Fibroblast of villous mesenchyme (primary cell): ENCODE results near the gene UVRAG. TPM values are rescaled to one million over a fixed set of nuclear protein-coding genes. Genes with fewer than 3 reads are reported as not detected.
A peak's percentile ranks its signal among the peaks of the same experiment; 100 is the strongest.

ENCODE experiments used
- DNase-seq: peaks from one replicate; pipeline ENCODE4 v3.0.0-alpha.2; 2010; ENCODE audit warnings: low read depth
- H3K4me3 ChIP-seq: 2 replicates; pipeline ENCODE4 v1.5.1; 2011; ENCODE audit warnings: low read depth, mild to moderate bottlenecking, low read length
- CTCF ChIP-seq: IDR thresholded peaks from 2 replicates; pipeline ENCODE4 v1.5.1; 2012; ENCODE audit warnings: low read depth, mild to moderate bottlenecking, low read length; ENCODE audit not compliant: insufficient read depth
- total RNA-seq: library from RNA; depleted of rRNA; stranded (reverse); fragments of >200 nt; gene quantifications from 2 replicates; pipeline ENCODE4 v1.2.3, GENCODE V29; 2012

The UVRAG gene
- total RNA-seq, 1 donor: 37.1 TPM

GRCh38 chr11:76172583-76172982 is 357.6 kb downstream of the UVRAG start:
- no peak for TF ChIP-seq CTCF
- DNase-seq: no peak
- no peak overlapping the region for H3K4me3 ChIP-seq

- no peak for DNase-seq
- TF ChIP-seq CTCF: no peak
- H3K4me3 ChIP-seq: no peak overlapping the region
Observed at GRCh38 chr11:76173663-76174062, 358.7 kb downstream of the UVRAG start.

GRCh38 chr11:76174330-76174729 is 359.3 kb downstream of the UVRAG start:
- no peak overlapping the region for H3K4me3 ChIP-seq
- no peak for TF ChIP-seq CTCF
- DNase-seq: no peak

- peak; percentile 4 for DNase-seq
- TF ChIP-seq CTCF: no peak
- H3K4me3 ChIP-seq: no peak overlapping the region
Observed at GRCh38 chr11:76175783-76176182, 360.8 kb downstream of the UVRAG start.

GRCh38 chr11:76176463-76176862 is 361.5 kb downstream of the UVRAG start:
- no peak for DNase-seq
- H3K4me3 ChIP-seq: no peak overlapping the region
- no peak for TF ChIP-seq CTCF

GRCh38 chr11:76177250-76177686 is 362.3 kb downstream of the UVRAG start:
- no peak for DNase-seq
- no peak for TF ChIP-seq CTCF
- no peak overlapping the region for H3K4me3 ChIP-seq

GRCh38 chr11:76179147-76179546 is 364.1 kb downstream of the UVRAG start:
- no peak overlapping the region for H3K4me3 ChIP-seq
- no peak for DNase-seq
- TF ChIP-seq CTCF: no peak
